ENCODE results near the gene DIRAS1.

DIRAS1 gene

GRCh38 chr19:2726160-2726855 lies 5.1 kb upstream of the DIRAS1 start:
- DNase-seq (ENCODE audit: insufficient read length, low spot score), result no peak
- TF ChIP-seq CTCF (IDR thresholded peaks at IDR 0.05; ENCODE audit: insufficient read depth, missing control alignments), result no peak
- FAIRE-seq, result no peak

DNA sequence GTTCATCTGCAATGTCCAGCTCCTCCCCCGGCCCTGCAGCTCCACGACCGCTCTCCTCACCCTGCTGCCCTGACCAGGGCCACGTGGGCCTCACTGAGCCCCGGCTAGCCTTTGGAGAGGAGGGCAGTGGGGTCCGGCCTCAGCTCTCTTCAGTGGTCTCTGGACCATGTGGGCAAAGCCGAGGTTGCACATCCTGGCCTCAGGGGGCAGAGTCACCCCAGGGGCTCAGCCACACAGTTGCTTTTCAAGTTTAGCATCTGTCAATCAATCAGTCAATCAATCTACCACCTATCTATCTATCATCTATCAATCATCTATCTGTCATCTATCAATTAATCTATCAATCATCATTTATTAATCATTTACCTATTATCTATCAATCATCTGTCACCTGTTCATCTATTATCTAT lies 3.0 kb upstream of the DIRAS1 start:
- no peak for TF ChIP-seq CTCF (IDR thresholded peaks at IDR 0.05; ENCODE audit: insufficient read depth, missing control alignments)
- no peak for FAIRE-seq
- no peak for DNase-seq (ENCODE audit: insufficient read length, low spot score)

GRCh38 chr19:2723747-2724146 lies 2.6 kb upstream of the DIRAS1 start:
- TF ChIP-seq CTCF (IDR thresholded peaks at IDR 0.05; ENCODE audit: insufficient read depth, missing control alignments), result no peak
- DNase-seq (ENCODE audit: insufficient read length, low spot score), result no peak
- no peak for FAIRE-seq

GRCh38 chr19:2723345-2723715 lies 2.2 kb upstream of the DIRAS1 start:
- no peak for TF ChIP-seq CTCF (IDR thresholded peaks at IDR 0.05; ENCODE audit: insufficient read depth, missing control alignments)
- no peak for DNase-seq (ENCODE audit: insufficient read length, low spot score)
- no peak for FAIRE-seq

DNA sequence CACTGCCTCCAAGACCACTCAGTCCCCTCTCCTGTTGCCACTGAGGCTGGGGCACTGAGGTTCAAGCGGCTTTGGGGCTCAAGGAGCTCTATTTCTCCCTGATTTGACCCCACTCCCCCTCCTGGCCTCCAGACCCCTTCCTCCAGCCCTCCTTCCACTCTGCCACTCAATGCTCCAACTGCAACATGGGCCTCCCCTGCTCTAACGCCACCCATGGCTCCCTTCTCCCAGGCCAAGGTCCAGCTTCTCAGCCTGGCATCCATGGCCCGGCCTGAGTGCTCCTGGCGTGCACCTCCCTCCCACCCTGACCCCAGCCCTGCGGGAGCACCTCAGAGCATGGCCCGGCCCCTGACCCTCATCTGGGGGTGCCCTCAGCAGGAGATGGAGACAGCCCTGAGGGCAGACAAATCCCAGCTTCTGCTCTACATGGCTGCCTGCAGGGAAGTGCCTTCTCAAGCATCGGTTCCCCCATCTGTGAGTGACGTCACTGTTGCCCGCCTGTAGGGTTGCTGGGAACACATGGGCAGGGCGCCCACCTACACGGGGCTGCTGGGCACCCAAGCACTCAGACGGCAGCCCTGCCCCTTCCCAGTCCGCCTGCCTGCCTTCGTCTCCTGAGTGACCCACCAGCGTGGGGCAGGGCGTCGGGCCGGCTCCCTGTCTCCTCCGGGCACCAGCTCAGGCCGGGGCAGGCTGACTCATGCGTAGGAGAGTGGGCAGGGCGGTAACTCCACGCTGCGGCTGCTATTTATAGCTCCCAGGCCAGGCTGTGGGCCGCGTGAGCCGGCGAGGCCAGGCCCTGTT lies 1.6 kb upstream of the DIRAS1 start:
- no peak for TF ChIP-seq CTCF (IDR thresholded peaks at IDR 0.05; ENCODE audit: insufficient read depth, missing control alignments)
- FAIRE-seq (no peak), DNase-seq (ENCODE audit: insufficient read length, low spot score) (no peak)

DNA sequence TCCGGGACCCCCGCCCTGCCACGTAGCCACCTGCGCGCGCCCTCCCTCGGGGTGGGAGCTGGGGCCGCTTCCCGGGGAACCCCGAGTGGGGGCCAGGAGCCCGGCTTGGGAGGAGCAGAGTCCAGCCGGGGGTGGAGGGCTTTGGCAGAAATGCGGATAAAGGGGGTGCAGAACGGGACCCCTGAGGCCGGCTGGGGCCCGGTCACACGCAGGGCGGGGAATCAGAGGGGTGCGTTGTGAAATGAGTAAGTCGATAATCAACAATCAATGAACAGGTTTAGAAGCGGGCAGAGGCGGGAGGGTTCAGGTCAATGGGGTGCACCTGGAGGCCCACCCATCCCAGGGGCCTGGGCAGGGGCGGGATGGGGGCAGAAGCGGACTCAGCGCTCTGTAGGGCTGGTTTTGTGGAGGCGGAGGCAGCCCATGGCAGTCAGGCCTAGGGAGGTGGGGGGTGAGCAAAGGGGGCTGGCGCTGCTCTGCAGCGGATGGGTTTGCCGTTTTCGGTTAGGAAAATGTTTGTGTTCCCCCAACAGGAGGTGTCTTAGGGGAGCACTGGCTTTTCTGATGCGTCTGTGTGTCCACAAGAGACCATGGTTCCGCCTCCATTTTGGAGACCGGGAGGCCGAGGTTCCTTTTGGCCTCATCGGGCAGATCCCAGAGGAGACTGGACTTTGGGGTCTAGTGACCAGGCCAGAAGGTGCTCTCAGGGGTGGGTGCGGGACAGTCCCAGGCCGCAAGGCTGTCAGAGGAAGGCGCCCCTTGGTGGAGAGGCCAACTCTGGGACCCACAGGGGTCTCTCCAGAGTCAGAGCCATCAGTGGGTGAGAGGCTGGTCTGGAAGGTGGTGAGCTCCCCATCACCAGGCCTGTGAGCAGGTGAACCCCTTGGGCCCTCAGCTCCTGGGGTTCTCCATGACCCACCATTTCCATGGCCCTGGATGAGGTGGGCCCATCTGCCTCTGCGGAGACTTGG lies 683 bp upstream of the DIRAS1 start:
- no peak for TF ChIP-seq CTCF (IDR thresholded peaks at IDR 0.05; ENCODE audit: insufficient read depth, missing control alignments)
- no peak for DNase-seq (ENCODE audit: insufficient read length, low spot score)
- FAIRE-seq, result no peak

All from D721Med (cell line).